ENCODE results near the gene RECK. TPM values are rescaled to one million over a fixed set of nuclear protein-coding genes. Genes with fewer than 3 reads are reported as not detected.

RECK gene
- total and polyA plus RNA-seq, 2 experiments from 2014 or later: 127 to 165 TPM

DNA sequence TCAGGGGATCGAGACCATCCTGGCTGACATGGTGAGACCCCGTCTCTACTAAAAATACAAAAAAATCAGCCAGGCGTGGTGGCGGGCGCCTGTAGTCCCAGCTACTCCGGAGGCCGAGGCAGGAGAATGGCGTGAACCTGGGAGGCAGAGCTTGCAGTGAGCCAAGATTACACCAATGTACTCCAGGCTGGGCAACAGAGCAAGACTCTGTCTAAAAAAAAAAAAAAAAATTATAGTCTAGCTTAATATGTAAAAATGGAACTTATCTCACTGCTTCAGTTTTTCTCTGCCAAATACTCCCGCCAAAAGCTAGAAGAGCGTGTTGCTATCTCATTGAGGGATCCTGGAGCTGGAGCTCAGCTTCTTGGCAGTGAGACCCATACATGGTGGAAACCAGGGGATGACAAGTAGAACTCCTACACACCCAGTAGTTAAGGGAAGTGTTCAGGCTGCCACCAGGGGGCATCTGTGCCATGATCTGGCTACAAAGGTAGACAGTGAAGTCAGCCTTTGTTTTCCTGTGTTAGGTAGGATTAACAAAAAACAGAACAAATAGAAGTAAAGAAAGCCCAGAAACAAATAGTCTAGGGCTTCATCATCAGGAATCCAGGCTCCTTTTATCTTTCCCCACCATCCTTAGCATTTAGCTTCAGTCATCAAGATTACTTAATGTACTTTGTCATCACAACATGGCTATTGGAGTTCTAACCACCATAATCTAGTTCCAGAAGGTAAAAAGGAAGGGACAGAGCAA lies 66.2 kb downstream of the RECK start:
- no peaks in the 10 kb centered on the region for H4K20me1 ChIP-seq (ENCODE audit: insufficient read depth)
- peaks cover 26% of the 10 kb centered on the region for H3K36me3 ChIP-seq (ENCODE audit: low read depth)
- no peaks in the 10 kb centered on the region for H3K27me3 ChIP-seq (replicated peaks; ENCODE audit: insufficient read depth)
- WGBS, 2 experiments (ENCODE audit: low coverage in 1 of 2, low lambda C conversion rate in 2 of 2, missing lambda C conversion rate in 2 of 2): 15 to 18% methylated on average over 10 of the region's 10 CpGs
- DNase-seq: peak; percentile 88
- H3K4me3 ChIP-seq: no peak overlapping the region
- H3K4me1 ChIP-seq (ENCODE audit: insufficient read depth): peaks cover 58% of the 10 kb centered on the region
- no peaks in the 10 kb centered on the region for H3K9me2 ChIP-seq (ENCODE audit: insufficient read depth)
- in situ Hi-C loops (cut with MboI): no loop called here
- H3K9me3 ChIP-seq (ENCODE audit: low read depth): no peaks in the 10 kb centered on the region
- H3K79me2 ChIP-seq (ENCODE audit: insufficient read depth): peaks cover 14% of the 10 kb centered on the region; the same call in 1 of the 2 replicates
- H3K9ac ChIP-seq: peak overlapping the region; percentile 51
- TF ChIP-seq EZH2 (IDR thresholded peaks at IDR 0.05; ENCODE audit: insufficient read depth, poor library complexity, severe bottlenecking): no peak
- TF ChIP-seq EZH2phosphoT487 (IDR thresholded peaks at IDR 0.05; ENCODE audit: insufficient read depth, low read depth): no peak
- peak overlapping the region; percentile 4 for H3K4me2 ChIP-seq (ENCODE audit: unreplicated experiment)
- H2AFZ ChIP-seq: no peak overlapping the region
- peaks cover 57% of the 10 kb centered on the region for H3F3A ChIP-seq (ENCODE audit: insufficient read depth)
- peak overlapping the region; percentile 90 for H3K27ac ChIP-seq

DNA sequence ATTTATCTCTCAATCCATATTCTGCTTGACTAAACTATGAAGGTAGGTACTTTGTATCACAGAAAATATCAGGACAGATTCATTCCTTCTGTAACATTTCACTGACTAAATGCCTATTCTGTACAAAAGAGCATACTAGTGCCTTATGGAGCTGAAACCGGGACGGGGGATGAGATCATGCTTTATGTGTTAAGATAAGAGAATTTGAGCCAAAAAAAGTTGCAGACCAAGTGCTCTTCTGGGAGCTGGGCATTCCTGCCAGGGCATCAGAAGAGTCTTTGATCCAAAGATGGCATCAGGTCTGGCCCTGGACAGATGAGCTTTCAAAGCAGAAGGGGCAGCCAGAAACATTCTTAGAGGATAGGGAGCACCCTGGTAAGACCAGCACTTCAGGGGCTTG lies 72.4 kb downstream of the RECK start:
- peaks cover 85% of the 10 kb centered on the region for H3K36me3 ChIP-seq (ENCODE audit: low read depth)
- H3K9me2 ChIP-seq (ENCODE audit: insufficient read depth): no peaks in the 10 kb centered on the region
- H3K27ac ChIP-seq: no peak overlapping the region

DNA sequence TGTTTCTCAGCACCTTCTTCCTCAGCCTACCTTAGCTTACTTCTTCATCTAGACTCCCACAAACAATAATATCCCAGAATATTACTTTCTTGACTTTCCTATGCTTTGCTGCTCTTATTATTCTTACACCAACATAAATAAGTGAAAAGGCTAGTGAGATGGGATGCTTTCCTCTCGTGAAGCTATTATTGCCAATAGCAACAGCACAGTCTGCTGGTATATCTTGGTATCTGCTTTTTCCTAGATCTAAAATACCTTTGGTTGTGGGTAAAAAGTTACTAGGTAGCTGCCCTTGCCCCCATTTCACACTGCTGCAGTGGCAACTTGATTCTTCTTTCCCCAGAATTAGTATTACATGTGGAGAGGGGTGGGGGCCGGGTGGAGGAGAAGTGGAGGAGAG lies 73.7 kb downstream of the RECK start:
- Histone ChIP-seq H4K20me1 (ENCODE audit: insufficient read depth) (no peaks in the 10 kb centered on the region), H3K27ac (no peak overlapping the region), H3K4me1 (ENCODE audit: insufficient read depth) (0 out of 2 replicates have a peak, but pooled peaks cover under 1% of the 10 kb centered on the region), H3K36me3 (ENCODE audit: low read depth) (peaks cover 84% of the 10 kb centered on the region), H3K27me3 (replicated peaks; ENCODE audit: insufficient read depth) (no peaks in the 10 kb centered on the region), H3K4me2 (ENCODE audit: unreplicated experiment) (no peak overlapping the region), H3K9ac (no peak overlapping the region), H3F3A (ENCODE audit: insufficient read depth) (peaks cover 46% of the 10 kb centered on the region), H3K9me3 (ENCODE audit: low read depth) (no peaks in the 10 kb centered on the region), H3K79me2 (ENCODE audit: insufficient read depth) (0 out of 2 replicates have a peak, but pooled peaks cover 4% of the 10 kb centered on the region), H3K4me3 (no peak overlapping the region), H2AFZ (no peak overlapping the region), H3K9me2 (ENCODE audit: insufficient read depth) (no peaks in the 10 kb centered on the region)
- no peak for DNase-seq
- TF ChIP-seq EZH2 (IDR thresholded peaks at IDR 0.05; ENCODE audit: insufficient read depth, poor library complexity, severe bottlenecking): no peak
- TF ChIP-seq EZH2phosphoT487 (IDR thresholded peaks at IDR 0.05; ENCODE audit: insufficient read depth, low read depth): no peak
- in situ Hi-C loops (cut with MboI): no loop called here
- 90 to 96% methylated on average over 2 of the region's 2 CpGs for WGBS, 2 experiments (ENCODE audit: low coverage in 1 of 2, low lambda C conversion rate in 2 of 2, missing lambda C conversion rate in 2 of 2)

More for the DNA sequence above, 72.4 kb downstream of the RECK start:
- 52 to 55% methylated on average over 2 of the region's 2 CpGs for WGBS, 2 experiments (ENCODE audit: low coverage in 1 of 2, low lambda C conversion rate in 2 of 2, missing lambda C conversion rate in 2 of 2)
- no peak overlapping the region for H3K4me3 ChIP-seq
- H3K4me2 ChIP-seq (ENCODE audit: unreplicated experiment): no peak overlapping the region
- DNase-seq: peak; percentile 30
- no peaks in the 10 kb centered on the region for H4K20me1 ChIP-seq (ENCODE audit: insufficient read depth)
- peaks cover 14% of the 10 kb centered on the region; the same call in 1 of the 2 replicates for H3K79me2 ChIP-seq (ENCODE audit: insufficient read depth)
- H3K27me3 ChIP-seq (replicated peaks; ENCODE audit: insufficient read depth): no peaks in the 10 kb centered on the region
- H2AFZ ChIP-seq: no peak overlapping the region
- TF ChIP-seq EZH2 (IDR thresholded peaks at IDR 0.05; ENCODE audit: insufficient read depth, poor library complexity, severe bottlenecking) (no peak), EZH2phosphoT487 (IDR thresholded peaks at IDR 0.05; ENCODE audit: insufficient read depth, low read depth) (no peak)
- H3K9ac ChIP-seq: no peak overlapping the region
- H3K4me1 ChIP-seq (ENCODE audit: insufficient read depth): peaks cover 10% of the 10 kb centered on the region
- in situ Hi-C loops (cut with MboI): no loop called here
- peaks cover 37% of the 10 kb centered on the region for H3F3A ChIP-seq (ENCODE audit: insufficient read depth)
- no peaks in the 10 kb centered on the region for H3K9me3 ChIP-seq (ENCODE audit: low read depth)

DNA sequence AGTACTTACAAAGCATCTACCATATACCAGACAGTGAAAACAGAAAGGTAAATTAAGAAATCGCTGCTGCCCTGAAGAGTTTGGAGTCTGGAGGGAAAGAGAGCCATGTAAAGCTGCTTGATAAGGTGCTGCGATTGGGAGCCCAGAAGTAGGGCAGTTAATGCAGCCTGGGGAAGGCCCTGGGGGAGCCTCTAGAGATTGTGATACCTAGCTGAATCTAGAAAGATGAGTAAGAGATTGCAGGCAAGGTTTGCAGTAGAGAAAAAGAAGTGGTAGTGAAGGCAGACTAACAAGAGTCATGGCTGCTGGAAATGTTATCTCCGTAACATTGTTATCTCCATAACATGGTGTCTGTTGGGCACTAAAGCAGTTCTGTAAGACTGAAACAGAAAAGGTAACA lies 75.8 kb downstream of the RECK start:
- H3K27me3 ChIP-seq (replicated peaks; ENCODE audit: insufficient read depth): no peaks in the 10 kb centered on the region
- no peak overlapping the region for H3K4me2 ChIP-seq (ENCODE audit: unreplicated experiment)
- H3K9me3 ChIP-seq (ENCODE audit: low read depth): no peaks in the 10 kb centered on the region
- H4K20me1 ChIP-seq (ENCODE audit: insufficient read depth): no peaks in the 10 kb centered on the region
- H2AFZ ChIP-seq: no peak overlapping the region
- H3K36me3 ChIP-seq (ENCODE audit: low read depth): peaks cover 88% of the 10 kb centered on the region
- H3K79me2 ChIP-seq (ENCODE audit: insufficient read depth): no peaks in the 10 kb centered on the region
- H3K4me3 ChIP-seq: no peak overlapping the region
- in situ Hi-C loops (cut with MboI): no loop called here
- no peak overlapping the region for H3K9ac ChIP-seq
- 98 to 99% methylated on average over 3 of the region's 3 CpGs for WGBS, 2 experiments (ENCODE audit: low coverage in 1 of 2, low lambda C conversion rate in 2 of 2, missing lambda C conversion rate in 2 of 2)
- peaks cover 47% of the 10 kb centered on the region for H3F3A ChIP-seq (ENCODE audit: insufficient read depth)
- TF ChIP-seq EZH2phosphoT487 (IDR thresholded peaks at IDR 0.05; ENCODE audit: insufficient read depth, low read depth) (no peak), EZH2 (IDR thresholded peaks at IDR 0.05; ENCODE audit: insufficient read depth, poor library complexity, severe bottlenecking) (no peak)
- no peaks in the 10 kb centered on the region for H3K4me1 ChIP-seq (ENCODE audit: insufficient read depth)
- H3K27ac ChIP-seq: no peak overlapping the region
- H3K9me2 ChIP-seq (ENCODE audit: insufficient read depth): no peaks in the 10 kb centered on the region
- DNase-seq: no peak
